ENCODE measurements around the gene CADM2. TPM values are rescaled to one million over a fixed set of nuclear protein-coding genes. Genes with fewer than 3 reads are reported as not detected.

Gene CADM2
- total RNA-seq, 1 donor from 2014 or later, result 6.8 TPM

GRCh38 chr3:85312331-85312730 is 353.5 kb downstream of the CADM2 start:
- Histone ChIP-seq H3K9me3 (ENCODE audit: low read depth) (no peaks in the 10 kb centered on the region), H3K4me2 (no peak overlapping the region), H3K4me1 (no peaks in the 10 kb centered on the region), H2AFZ (replicated peaks) (no peak overlapping the region), H3K4me3 (no peak overlapping the region), H3K27ac (no peak overlapping the region), H3K27me3 (no peaks in the 10 kb centered on the region), H4K20me1 (ENCODE audit: low read depth) (no peaks in the 10 kb centered on the region), H3K36me3 (no peaks in the 10 kb centered on the region), H3K9ac (no peak overlapping the region), H3K79me2 (ENCODE audit: low read depth) (no peaks in the 10 kb centered on the region), H3F3A (ENCODE audit: low read depth) (no peaks in the 10 kb centered on the region)
- no peaks in the 10 kb centered on the region for H3K4me1 Mint-ChIP-seq
- H3K36me3 Mint-ChIP-seq, result no peaks in the 10 kb centered on the region
- DNase-seq (ENCODE audit: low spot score), result no peak
- no peaks in the 10 kb centered on the region for H3K9me3 Mint-ChIP-seq
- no peak overlapping the region for H3K4me3 Mint-ChIP-seq
- TF ChIP-seq CTCF (IDR thresholded peaks at IDR 0.05), result no peak
- no peak for TF ChIP-seq EZH2 (IDR thresholded peaks at IDR 0.05)
- TF ChIP-seq EZH2phosphoT487 (IDR thresholded peaks at IDR 0.05), result no peak
- H3K27me3 Mint-ChIP-seq (ENCODE audit: insufficient read depth, low read depth), result no peaks in the 10 kb centered on the region
- no peak overlapping the region for H3K27ac Mint-ChIP-seq

GRCh38 chr3:85313380-85313779 is 354.6 kb downstream of the CADM2 start:
- no peak overlapping the region for H3K4me3 Mint-ChIP-seq
- H3K79me2 ChIP-seq (ENCODE audit: low read depth), result no peaks in the 10 kb centered on the region
- TF ChIP-seq EZH2phosphoT487 (IDR thresholded peaks at IDR 0.05) (no peak), EZH2 (IDR thresholded peaks at IDR 0.05) (no peak), CTCF (IDR thresholded peaks at IDR 0.05) (no peak)

GRCh38 chr3:85316252-85316651 is 357.5 kb downstream of the CADM2 start:
- no peak overlapping the region for H3K27ac Mint-ChIP-seq

More at GRCh38 chr3:85313380-85313779, 354.6 kb downstream of the CADM2 start:
- H3F3A ChIP-seq (ENCODE audit: low read depth), result no peaks in the 10 kb centered on the region
- no peak overlapping the region for H3K27ac ChIP-seq
- H3K27me3 Mint-ChIP-seq (ENCODE audit: insufficient read depth, low read depth), result no peaks in the 10 kb centered on the region
- no peak for DNase-seq (ENCODE audit: low spot score)
- H3K4me1 ChIP-seq, result no peaks in the 10 kb centered on the region
- H3K36me3 ChIP-seq, result no peaks in the 10 kb centered on the region
- no peak overlapping the region for H2AFZ ChIP-seq (replicated peaks)
- H3K27me3 ChIP-seq, result no peaks in the 10 kb centered on the region
- H3K36me3 Mint-ChIP-seq, result no peaks in the 10 kb centered on the region
- H3K9me3 Mint-ChIP-seq, result no peaks in the 10 kb centered on the region
- H3K27ac Mint-ChIP-seq, result no peak overlapping the region
- H4K20me1 ChIP-seq (ENCODE audit: low read depth), result no peaks in the 10 kb centered on the region
- no peak overlapping the region for H3K4me3 ChIP-seq
- H3K4me2 ChIP-seq, result no peak overlapping the region
- H3K9me3 ChIP-seq (ENCODE audit: low read depth), result no peaks in the 10 kb centered on the region
- no peaks in the 10 kb centered on the region for H3K4me1 Mint-ChIP-seq
- no peak overlapping the region for H3K9ac ChIP-seq

More at GRCh38 chr3:85316252-85316651, 357.5 kb downstream of the CADM2 start:
- Histone ChIP-seq H2AFZ (replicated peaks) (no peak overlapping the region), H3K4me2 (no peak overlapping the region), H3K27me3 (no peaks in the 10 kb centered on the region), H3F3A (ENCODE audit: low read depth) (no peaks in the 10 kb centered on the region), H3K36me3 (no peaks in the 10 kb centered on the region), H3K79me2 (ENCODE audit: low read depth) (no peaks in the 10 kb centered on the region), H3K9me3 (ENCODE audit: low read depth) (no peaks in the 10 kb centered on the region), H3K4me1 (no peaks in the 10 kb centered on the region), H3K27ac (no peak overlapping the region), H3K4me3 (no peak overlapping the region), H3K9ac (no peak overlapping the region), H4K20me1 (ENCODE audit: low read depth) (no peaks in the 10 kb centered on the region)
- Mint-ChIP-seq H3K36me3 (no peaks in the 10 kb centered on the region), H3K27me3 (ENCODE audit: insufficient read depth, low read depth) (no peaks in the 10 kb centered on the region), H3K4me1 (no peaks in the 10 kb centered on the region), H3K4me3 (no peak overlapping the region), H3K9me3 (no peaks in the 10 kb centered on the region)
- no peak for DNase-seq (ENCODE audit: low spot score)
- TF ChIP-seq EZH2 (IDR thresholded peaks at IDR 0.05) (no peak), CTCF (IDR thresholded peaks at IDR 0.05) (no peak), EZH2phosphoT487 (IDR thresholded peaks at IDR 0.05) (no peak)

Measured in neural progenitor cell (in vitro differentiated cells).